ENCODE data around the gene DDX47.
A peak's percentile ranks its signal among the peaks of the same experiment; 100 is the strongest.

DDX47 gene

GRCh38 chr12:12813120-12814101 lies at the start of gene DDX47:
TSS of gene DDX47 (plus strand) at chr12:12813346. CDS start at chr12:12813368, 22 bp downstream.
- peak; percentile 87 for DNase-seq (ENCODE audit: low read depth)

- DNase-seq (ENCODE audit: low read depth): no peak
Observed at GRCh38 chr12:12764824-12765223, 48.3 kb upstream of the DDX47 start.

GRCh38 chr12:12770262-12770661 lies 42.9 kb upstream of the DDX47 start:
- DNase-seq (ENCODE audit: low read depth): no peak

- peak; percentile 83 for DNase-seq (ENCODE audit: low read depth)
Observed at GRCh38 chr12:12774791-12775190, 38.4 kb upstream of the DDX47 start.

GRCh38 chr12:12776261-12776660 lies 36.9 kb upstream of the DDX47 start:
- DNase-seq (ENCODE audit: low read depth): no peak

GRCh38 chr12:12777092-12777491 lies 36.1 kb upstream of the DDX47 start:
- no peak for DNase-seq (ENCODE audit: low read depth)

GRCh38 chr12:12779007-12779406 lies 34.1 kb upstream of the DDX47 start:
- DNase-seq (ENCODE audit: low read depth): no peak

- DNase-seq (ENCODE audit: low read depth): peak; percentile 80
Observed at GRCh38 chr12:12779529-12779928, 33.6 kb upstream of the DDX47 start.

- no peak for DNase-seq (ENCODE audit: low read depth)
Observed at GRCh38 chr12:12784116-12784515, 29.0 kb upstream of the DDX47 start.

- DNase-seq (ENCODE audit: low read depth): no peak
Observed at GRCh38 chr12:12784911-12785814, 28.0 kb upstream of the DDX47 start, which contains the start of gene APOLD1. TSS of gene APOLD1 (plus strand) at chr12:12785659. CDS start at chr12:12785692, 33 bp downstream.

- peak; percentile 64 for DNase-seq (ENCODE audit: low read depth)
Observed at GRCh38 chr12:12786351-12786705, 26.8 kb upstream of the DDX47 start.

GRCh38 chr12:12786706-12787601 lies 26.2 kb upstream of the DDX47 start:
- DNase-seq (ENCODE audit: low read depth): peak; percentile 82

GRCh38 chr12:12788131-12788530 lies 25.0 kb upstream of the DDX47 start:
- no peak for DNase-seq (ENCODE audit: low read depth)

GRCh38 chr12:12788675-12789368 lies 24.3 kb upstream of the DDX47 start:
- DNase-seq (ENCODE audit: low read depth): peak; percentile 54

GRCh38 chr12:12790956-12791355 lies 22.2 kb upstream of the DDX47 start:
- DNase-seq (ENCODE audit: low read depth): no peak

- no peak for DNase-seq (ENCODE audit: low read depth)
Observed at GRCh38 chr12:12791756-12792369, 21.3 kb upstream of the DDX47 start.

GRCh38 chr12:12792421-12792820 lies 20.7 kb upstream of the DDX47 start:
- DNase-seq (ENCODE audit: low read depth): no peak

GRCh38 chr12:12794686-12795085 lies 18.5 kb upstream of the DDX47 start:
- DNase-seq (ENCODE audit: low read depth): no peak

GRCh38 chr12:12796171-12796570 lies 17.0 kb upstream of the DDX47 start:
- no peak for DNase-seq (ENCODE audit: low read depth)
